ENCODE data around the gene LRMDA.
"Not testable (repeated sequence)": the region's sequence is repeated elsewhere in the genome, so short reads cannot be mapped to it uniquely, and the experiment has no call there.

LRMDA gene

DNA sequence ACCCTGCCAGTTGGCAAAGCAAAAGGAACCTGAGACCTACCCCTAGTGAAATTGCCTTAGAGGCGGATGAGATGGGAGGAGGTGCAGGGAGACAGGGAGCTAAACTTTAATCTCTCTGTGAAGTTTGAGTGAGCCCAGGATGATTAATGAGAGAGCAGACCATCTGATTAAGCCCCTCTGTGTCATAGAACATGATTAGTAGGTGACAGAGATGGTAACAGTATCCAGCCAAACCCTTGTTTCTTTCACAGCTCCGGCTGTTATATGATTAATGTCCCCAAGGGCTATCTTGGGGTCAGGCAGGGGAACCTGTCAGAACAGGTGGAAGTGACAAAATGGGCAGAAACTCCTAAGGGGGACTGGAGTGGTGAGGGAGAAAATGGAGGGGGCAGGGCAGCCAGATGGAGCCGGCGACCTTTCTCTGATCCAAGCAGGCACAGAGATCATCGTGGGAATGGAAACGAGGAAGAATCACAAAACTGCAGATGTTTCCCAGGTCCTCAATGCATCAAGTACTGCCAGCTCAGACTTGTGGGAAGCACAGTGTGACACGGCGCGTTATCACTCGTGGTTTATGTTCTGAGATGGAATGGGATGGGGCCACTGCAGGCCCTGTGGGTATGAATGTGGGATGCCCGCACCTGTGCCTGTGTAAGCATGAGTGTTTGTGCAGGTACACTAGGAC, 684.2 kb downstream of the LRMDA start:
- no peak for DNase-seq

DNA sequence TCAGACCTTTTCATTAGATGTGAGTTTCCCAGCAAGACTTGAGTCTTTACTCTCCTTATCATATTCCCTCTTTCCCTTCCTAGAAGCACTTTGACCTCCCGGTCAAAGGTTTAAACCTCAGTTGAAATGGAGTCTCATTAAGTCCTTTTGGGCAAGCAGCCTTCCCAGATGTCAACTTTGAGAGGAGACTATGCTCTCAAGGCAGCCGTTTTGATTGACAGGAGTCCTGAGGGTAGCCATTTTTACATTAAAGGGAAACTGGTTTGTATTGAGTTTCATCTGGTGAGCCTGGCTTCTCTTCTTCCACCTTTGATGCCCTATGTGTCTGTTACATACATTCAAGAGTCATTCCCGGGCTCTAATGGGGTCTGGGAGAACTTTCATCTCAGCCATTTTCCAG, 685.1 kb downstream of the LRMDA start:
- no peak for DNase-seq

GRCh38 chr10:76117949-76118348, 686.5 kb downstream of the LRMDA start:
- DNase-seq: no peak

- no peak for DNase-seq
Observed at GRCh38 chr10:76119036-76119435, 687.6 kb downstream of the LRMDA start.

DNA sequence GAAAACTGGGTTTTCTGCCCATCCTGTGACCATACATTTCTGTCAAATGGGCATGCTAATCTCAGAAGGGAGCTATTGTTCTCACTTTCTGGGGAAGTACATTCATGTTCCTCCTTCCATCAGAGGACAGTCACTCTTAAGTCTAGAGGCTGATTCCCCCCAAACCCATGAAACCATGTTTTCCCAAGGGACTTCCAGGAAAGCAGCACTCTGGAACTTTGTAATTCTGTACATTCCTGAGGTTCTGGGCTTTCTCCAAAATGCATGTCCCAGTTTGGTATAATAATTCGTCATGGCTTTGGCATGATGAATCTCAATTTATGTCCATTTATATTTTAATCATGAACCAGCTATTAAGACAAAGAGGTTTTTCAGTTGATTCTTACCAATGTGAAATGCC, 688.1 kb downstream of the LRMDA start:
- no peak for DNase-seq

- no peak for DNase-seq
Observed at GRCh38 chr10:76122056-76122455, 690.6 kb downstream of the LRMDA start.

GRCh38 chr10:76124280-76124679, 692.9 kb downstream of the LRMDA start:
- no peak for DNase-seq

GRCh38 chr10:76125900-76126299, 694.5 kb downstream of the LRMDA start:
- no peak for DNase-seq

DNA sequence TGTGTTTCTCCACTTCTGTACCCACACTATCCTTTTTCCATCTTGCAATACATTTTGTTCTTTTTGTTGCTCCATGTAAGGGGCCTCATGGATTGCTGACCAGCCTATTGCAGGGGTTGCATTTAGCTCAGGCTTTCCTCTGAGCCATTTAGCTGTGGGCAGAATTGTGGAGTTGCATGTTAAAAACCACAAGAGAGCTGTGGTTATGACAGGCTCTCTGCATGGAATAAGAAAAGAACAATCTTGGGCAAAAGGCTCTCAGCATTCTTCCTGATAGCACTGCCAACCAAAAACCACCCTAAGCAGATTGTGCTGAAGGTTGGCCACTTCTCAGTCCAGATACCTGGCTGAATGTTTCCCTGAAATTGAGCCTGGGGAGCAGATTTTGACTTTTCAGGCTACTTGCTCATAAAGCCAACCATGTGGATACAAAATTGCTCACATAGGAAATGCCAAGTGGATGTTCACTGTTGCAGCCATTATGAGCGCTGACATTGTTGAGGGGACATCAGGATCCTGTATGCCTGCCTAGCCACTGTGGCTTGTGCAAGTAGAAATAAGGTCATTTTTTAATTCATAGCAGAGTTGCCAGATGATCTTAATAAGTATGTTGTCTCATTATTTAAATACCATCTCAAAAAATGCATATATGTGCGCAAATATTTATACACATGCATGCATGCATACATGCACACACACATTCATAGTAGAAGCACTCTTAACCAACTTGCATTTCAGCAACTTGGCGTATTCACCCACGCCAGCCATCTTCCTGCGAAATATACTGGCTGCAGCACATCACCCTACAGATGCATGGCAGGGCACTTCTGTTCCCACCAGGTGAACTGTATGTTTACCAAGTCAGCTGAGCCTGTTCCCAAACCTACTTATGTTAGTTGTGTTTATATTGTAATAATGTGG, 695.4 kb downstream of the LRMDA start:
- DNase-seq: no peak

DNA sequence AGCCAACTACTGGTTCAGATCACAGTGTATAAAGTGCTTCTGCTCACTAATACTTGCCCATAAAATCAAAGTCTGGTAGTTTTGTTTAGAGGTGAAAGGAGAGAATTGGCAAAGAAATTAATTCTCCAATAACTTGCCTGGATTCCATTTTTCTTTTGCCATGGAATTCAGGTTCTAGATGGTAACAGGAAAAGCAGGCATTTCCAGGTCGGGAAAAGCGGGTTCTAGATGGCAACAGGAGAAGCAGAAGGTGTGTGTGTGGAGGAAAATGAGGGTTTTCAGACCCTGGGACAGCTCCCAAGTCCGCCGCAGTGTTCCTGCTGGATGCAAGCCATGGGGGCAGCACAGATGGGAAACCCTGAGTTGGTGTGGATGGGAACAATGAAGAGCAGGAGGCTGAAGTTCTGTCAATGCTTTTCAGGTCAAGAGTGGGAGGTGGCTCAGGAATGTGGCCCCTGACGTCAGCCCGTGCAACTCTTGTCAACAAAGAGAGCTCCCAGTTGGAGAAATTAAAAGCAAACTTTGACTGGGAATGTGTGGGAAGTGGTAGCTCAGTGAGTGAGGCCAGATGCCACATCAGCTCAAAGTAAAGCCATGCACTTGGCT, 696.7 kb downstream of the LRMDA start:
- DNase-seq: no peak

GRCh38 chr10:76129213-76129612, 697.8 kb downstream of the LRMDA start:
- DNase-seq: no peak

DNA sequence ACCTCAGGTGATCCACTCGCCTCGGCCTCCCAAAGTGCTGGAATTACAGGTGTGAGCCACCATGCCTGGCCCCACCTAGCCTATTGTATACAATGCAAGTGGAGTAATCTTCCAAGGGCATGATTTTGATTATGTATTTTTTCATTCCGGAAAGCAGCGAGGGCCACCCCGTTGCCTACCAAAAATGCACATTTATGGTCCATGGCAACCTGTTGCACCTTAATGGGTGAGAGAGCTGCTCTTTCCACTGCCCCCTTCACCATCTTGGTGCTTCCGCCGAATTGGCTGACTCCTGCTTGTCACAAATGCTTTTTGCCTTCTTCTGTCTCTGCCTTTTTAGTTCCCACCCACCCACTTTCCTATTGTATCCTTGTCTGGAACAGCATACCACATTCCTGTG, 699.5 kb downstream of the LRMDA start:
- DNase-seq: no peak

GRCh38 chr10:76133597-76134255, 702.3 kb downstream of the LRMDA start:
- DNase-seq: no peak

DNA sequence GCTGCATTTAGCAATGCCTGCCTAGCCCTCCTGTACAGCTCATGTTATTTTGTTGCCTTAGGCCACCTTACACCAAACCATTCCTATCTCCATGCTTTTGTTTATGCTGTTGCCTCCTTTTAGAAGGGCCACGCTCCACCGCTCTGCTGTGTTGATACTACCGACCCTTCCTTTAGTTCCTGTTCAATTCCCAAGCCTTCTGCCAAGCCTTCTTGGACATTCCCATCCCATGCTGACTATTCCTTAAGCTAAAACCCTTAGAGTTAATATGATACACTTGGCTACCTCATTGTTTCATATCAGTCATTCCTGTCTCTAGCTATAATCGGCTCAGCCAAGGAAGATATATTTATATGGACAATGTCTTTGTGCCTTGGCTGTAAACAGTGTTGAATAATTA, 705.5 kb downstream of the LRMDA start:
- DNase-seq: no peak

- DNase-seq: no peak
Observed at GRCh38 chr10:76138286-76138685, 706.9 kb downstream of the LRMDA start.

DNA sequence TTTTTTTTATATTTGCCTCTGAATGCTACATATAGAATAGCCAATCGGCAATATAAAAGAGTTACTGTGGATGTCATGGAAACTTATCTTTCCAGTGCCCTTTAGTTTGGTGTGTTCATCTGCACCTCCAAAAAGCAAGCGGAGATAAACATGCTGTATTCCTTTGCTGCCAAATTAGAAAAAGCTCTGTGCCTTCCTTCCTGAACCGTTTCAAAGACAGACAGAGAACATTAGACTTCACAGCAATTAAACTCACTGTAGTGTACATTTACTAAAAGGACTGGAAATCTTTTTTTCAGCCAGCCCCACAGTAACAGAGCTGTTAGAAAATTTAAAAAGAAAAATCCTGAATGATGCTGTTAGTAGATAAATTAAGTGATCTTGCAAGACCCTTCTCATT, 707.5 kb downstream of the LRMDA start:
- no peak for DNase-seq

DNA sequence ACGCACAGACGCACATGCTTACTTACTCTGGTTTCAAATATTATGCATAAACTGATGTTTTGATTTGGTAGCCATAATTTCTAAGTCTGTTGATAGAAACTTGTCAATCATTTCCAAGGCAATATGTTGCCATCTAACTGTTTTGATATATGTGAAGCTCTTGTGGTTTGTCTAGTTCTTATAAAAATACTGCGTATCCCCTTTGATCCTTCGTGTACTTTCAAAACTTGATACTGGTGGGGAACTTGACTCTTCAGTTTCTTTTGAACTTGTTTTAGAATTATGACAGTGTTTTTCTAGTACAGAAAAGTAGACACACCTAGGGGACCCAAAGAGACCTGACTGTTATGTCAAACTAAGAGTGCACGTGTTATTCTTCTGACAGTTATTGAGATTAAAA, 708.0 kb downstream of the LRMDA start:
- no peak for DNase-seq

- DNase-seq: no peak
Observed at GRCh38 chr10:76141376-76141775, 710.0 kb downstream of the LRMDA start.

- not testable (repeated sequence) for DNase-seq
Observed at GRCh38 chr10:76148217-76148616, 716.8 kb downstream of the LRMDA start.

DNA sequence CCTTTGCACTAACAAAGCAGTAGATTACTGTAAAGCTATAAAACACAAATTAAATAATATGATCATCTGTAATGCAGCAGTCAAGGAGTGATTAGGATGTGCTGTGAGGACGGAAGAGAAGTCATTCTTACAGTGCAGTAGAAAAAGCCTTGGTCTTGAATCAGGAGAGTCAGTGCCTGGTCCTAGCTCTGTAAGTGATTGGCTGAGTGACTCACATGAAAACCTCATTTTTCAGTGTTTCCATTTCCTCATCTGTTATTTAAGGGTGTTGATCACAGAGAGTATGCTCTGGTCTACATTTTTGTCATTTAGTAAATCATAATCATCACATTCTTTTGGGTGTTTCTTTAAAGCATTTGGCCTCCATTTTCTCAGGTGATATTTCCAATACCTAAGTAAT, 717.8 kb downstream of the LRMDA start:
- DNase-seq: no peak

GRCh38 chr10:76149602-76150138, 718.2 kb downstream of the LRMDA start:
- DNase-seq: no peak

DNA sequence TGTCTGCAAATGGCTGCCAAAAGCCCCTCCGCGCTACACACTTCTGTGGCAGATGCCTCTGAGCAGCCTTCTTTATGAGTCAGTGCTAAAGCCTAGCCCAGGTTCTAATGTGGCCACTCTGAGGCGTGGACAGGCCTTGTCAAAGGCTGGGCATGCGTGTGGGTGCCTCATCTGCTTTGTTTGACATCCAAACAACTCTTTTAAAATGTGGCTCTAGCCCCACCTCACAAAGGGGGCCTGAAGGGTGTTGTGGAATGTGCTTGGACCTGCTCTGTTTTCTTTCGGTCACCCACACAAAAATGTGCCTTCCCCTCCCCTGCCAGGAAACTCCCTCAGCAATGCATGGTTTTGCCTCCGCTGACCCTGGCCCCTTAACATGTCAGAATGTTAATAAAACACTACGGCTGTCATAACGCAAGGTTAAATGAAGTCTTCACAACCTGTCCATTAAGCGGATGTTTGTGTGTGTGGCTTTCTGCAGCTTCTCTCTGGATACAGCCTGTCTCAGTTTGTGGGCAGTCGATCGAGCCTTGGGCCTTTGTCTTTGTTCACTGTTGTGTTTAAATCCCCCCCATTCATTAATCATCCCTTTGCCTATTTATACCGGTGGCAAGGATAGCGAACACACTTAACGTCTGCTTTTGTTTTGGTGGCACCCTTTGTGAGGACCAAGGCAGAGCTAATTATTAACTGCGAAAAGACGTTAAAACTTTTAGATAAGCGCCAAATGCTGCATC, 718.9 kb downstream of the LRMDA start:
- no peak for DNase-seq

Measured in GOT3 (cell line).